Frontal cortex (tissue), 4 donors: ENCODE data around the gene GOLIM4. TPM values are rescaled to one million over a fixed set of nuclear protein-coding genes. Genes with fewer than 3 reads are reported as not detected.
"Not testable (repeated sequence)": the region's sequence is repeated elsewhere in the genome, so short reads cannot be mapped to it uniquely, and the experiment has no call there.

Experiments
- DNase-seq, 2 donors: peaks; one replicate each; pipeline ENCODE4 v3.0.0; 2012; ENCODE audit warnings: low spot score in 2 of 2
- FAIRE-seq: peaks from 2 replicates; lab custom pipeline; 2012; peaks lifted over from hg19 to GRCh38; lab: Jason Lieb, UNC
- total RNA-seq: library from RNA; depleted of rRNA; stranded (reverse); fragments of >200 nt; gene quantifications from one replicate; pipeline ENCODE4 v1.2.3, GENCODE V29; 2014
- donor health status: control.
- donor health status: control.
- donor health status: control.

Gene GOLIM4, protein sequence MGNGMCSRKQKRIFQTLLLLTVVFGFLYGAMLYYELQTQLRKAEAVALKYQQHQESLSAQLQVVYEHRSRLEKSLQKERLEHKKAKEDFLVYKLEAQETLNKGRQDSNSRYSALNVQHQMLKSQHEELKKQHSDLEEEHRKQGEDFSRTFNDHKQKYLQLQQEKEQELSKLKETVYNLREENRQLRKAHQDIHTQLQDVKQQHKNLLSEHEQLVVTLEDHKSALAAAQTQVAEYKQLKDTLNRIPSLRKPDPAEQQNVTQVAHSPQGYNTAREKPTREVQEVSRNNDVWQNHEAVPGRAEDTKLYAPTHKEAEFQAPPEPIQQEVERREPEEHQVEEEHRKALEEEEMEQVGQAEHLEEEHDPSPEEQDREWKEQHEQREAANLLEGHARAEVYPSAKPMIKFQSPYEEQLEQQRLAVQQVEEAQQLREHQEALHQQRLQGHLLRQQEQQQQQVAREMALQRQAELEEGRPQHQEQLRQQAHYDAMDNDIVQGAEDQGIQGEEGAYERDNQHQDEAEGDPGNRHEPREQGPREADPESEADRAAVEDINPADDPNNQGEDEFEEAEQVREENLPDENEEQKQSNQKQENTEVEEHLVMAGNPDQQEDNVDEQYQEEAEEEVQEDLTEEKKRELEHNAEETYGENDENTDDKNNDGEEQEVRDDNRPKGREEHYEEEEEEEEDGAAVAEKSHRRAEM
- total RNA-seq = 17.5 TPM

DNA sequence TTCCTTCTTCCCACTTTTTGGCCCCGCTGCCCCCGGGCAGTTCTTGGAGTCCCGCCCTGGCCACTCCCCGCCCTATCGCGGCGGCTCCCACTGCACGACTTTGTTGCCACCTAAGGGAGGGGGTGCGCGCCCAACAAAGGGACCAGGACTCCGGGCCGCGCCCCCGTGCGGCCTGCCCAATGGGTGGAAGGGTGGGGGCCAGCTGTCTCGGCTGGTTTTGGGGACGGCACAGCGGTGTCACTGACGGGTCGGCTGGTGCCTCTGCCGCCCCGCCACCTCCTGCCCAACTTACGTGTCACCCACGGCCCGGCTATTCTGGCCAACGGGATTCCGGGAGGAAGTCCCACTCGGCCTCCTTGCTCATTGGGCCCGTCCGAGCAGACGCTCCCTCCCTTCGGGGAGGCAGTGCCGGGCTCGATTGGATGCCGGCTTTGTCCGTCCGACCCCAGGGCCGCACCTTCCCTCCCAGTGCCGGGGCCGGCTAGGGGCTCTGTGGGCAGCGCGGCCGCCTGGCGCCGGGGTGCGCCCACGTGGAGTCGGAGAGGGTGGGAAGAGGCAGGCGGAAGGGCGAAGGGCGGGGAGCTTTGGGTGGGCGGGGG is at the start of gene GOLIM4:
GOLIM4 (minus strand) TSS at position 314 of the 599 bp plus-strand sequence. CDS start 639 bp downstream, outside the sequence.
- FAIRE-seq (no peak), DNase-seq (peak; percentile 88)

DNA sequence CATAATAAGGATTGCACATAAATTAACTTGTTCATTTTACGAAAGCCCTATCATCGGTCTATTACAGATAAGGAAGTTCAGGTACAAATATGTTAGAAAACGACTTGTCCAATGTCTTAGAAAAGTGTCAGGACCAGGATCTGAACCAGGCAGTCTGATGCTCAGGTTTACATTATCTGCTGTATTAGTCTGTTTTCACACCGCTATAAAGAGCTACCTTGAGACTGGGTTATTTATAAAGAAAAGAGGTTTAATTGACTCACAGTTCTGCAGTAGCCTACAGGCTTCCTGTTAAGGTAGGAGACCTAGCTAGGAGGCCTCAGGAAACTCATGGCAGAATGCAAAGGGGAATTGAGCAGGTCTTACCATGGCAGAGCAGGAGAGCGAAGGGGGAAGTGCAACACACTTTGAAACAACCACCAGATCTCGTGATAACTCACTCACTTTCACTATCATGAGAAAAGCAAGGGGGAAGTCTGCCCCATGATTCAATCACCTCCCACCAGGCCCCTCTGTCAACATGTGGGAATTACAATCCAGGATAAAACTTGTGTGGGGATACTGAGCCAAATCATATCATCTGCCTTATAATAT is 45.8 kb upstream of the GOLIM4 start:
- DNase-seq (no peak), FAIRE-seq (no peak)

DNA sequence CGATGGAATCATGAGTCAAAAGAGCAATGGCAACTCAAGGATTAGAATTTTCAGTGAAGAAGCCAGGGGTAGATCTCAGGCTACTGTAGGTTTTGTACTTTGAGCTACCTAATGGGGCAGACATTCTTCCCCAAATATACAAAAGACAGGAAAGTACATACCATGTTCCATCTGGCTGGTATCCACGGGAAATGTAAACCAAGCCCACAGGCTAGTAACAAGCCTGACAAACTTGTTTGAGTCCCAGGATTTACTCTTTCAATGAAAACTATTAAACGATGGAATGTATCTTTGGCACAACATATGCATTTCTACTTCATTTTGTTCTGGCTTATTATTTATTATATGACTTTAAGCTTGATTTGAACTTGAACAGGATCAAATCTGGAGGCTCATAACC is 44.2 kb upstream of the GOLIM4 start:
- no peak for FAIRE-seq
- DNase-seq = no peak

DNA sequence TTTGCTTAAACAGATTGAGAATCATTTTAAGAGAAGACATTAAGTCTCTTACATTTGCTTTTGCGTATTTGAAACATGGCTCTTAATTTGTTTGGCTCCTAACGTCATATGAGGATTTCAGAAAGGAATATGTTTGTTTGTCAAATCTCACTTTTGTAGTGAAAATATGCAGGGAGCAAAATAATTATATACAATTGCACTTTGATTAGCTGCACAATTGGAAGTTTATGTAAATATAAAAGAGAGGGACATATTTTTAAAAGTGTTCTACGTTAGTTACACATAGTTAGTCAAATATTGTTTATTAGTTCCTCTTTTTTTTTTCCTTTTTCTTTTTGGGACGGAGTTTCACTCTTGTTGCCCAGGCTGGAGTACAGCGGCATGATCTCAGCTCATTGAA is 42.7 kb upstream of the GOLIM4 start:
- FAIRE-seq (no peak), DNase-seq (no peak)

DNA sequence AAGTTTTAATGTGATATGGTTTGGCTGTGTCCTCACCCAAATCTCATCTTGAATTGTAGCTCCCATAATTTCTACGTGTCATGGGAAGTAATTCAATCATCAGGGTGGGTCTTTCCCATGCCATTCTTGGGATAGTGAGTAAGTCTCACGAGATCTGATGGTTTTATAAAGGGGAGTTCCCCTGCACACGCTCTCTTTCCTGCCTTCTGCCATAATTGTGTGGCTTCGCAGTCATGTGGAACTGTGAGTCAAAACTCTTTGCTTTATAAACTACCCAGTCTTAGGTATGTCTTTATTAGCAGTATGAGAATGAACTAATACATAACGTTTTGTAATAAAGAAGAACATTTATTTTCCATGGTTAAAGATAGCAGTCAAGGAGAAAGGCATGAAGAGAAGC is 39.2 kb upstream of the GOLIM4 start:
- no peak for DNase-seq
- no peak for FAIRE-seq

DNA sequence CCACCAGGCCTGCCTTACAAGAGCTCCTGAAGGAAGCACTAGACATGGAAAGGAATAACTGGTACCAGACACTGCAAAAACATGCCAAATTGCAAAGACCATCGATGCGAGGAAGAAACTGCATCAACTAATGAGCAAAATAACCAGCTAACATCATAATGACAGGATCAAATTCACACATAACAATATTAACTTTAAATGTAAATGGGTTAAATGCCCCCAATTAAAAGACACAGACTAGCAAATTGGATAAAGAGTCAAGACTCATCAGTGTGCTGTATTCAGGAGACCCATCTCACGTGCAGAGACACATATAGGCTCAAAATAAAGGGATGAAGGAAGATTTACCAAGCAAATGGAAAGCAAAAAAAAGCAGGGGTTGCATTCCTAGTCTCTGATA is 34.5 kb upstream of the GOLIM4 start:
- not testable (repeated sequence) for DNase-seq, FAIRE-seq

DNA sequence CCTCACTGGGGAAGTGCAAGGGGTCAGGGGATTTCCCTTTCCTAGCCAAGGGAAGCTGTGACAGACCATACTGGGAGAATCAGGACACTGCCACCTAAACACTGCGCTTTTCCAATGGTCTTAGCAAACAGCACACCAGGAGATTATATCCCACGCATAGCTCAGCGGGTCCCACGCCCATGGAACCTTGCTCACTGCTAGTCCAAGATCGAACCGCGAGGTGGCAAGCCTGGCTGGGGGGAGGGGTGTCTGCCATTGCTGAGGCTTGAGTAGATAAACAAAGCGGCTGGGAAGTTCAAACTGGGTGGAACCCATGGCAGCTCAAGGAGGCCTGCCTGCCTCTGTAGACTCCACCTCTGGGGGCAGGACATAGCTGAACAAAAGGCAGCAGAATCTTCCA is 32.7 kb upstream of the GOLIM4 start:
- FAIRE-seq, DNase-seq: not testable (repeated sequence)

DNA sequence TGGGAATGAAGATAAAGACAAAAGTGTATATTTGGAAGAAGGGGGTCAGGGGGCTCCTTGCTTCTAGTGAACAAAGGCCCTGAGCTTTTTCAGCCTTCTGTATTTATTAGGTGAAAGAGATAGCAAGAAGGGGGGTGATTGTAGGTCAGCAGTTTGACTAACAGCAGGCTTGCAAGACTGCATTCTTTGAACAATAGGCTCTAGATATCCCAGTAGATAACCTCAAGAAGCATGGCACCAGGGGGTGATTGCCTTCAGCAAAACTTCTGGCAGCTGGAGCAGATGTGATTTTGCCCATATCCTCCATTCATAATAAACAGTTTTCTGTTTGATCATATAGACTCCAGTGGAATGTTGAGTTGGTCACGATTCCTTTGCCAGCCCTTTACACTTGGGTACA is 31.7 kb upstream of the GOLIM4 start:
- DNase-seq (no peak), FAIRE-seq (no peak)

DNA sequence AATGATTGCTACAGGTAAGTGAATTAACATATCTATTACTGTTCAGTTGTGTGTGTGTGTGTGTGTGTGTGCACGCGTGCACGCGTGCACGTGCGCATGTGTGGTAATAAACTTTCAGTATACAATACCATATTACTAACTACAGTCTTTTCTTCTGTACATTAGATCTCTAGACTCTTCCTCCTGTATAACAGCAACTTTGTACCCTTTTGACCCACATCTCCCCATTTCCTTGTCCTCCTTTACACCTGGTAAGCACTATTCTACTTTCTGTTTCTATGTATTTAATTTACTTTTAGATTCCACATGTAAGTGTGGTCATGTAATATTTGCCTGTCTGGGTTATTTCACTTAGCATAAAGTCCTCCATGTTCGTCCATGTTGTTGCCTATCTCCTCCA is 29.1 kb upstream of the GOLIM4 start:
- DNase-seq (no peak), FAIRE-seq (no peak)

DNA sequence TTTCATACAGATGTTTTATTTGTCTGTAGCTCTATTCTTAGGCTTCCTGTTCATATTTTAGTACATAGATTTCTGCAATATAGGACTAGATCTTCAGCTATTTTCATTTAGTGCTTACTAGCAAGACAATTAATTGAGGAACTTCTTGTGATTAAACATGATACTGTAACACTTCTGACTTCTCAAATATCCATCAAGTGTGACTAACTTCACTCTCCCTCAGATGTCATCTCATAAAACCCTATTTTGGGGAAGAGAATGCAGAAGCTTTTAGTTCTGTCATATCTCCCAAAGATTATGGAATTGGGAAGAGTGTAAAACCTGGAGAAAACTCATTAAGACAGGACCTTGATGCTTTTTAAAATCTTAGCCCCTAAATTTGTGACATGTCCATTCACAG is 28.6 kb upstream of the GOLIM4 start:
- DNase-seq (no peak), FAIRE-seq (no peak)

DNA sequence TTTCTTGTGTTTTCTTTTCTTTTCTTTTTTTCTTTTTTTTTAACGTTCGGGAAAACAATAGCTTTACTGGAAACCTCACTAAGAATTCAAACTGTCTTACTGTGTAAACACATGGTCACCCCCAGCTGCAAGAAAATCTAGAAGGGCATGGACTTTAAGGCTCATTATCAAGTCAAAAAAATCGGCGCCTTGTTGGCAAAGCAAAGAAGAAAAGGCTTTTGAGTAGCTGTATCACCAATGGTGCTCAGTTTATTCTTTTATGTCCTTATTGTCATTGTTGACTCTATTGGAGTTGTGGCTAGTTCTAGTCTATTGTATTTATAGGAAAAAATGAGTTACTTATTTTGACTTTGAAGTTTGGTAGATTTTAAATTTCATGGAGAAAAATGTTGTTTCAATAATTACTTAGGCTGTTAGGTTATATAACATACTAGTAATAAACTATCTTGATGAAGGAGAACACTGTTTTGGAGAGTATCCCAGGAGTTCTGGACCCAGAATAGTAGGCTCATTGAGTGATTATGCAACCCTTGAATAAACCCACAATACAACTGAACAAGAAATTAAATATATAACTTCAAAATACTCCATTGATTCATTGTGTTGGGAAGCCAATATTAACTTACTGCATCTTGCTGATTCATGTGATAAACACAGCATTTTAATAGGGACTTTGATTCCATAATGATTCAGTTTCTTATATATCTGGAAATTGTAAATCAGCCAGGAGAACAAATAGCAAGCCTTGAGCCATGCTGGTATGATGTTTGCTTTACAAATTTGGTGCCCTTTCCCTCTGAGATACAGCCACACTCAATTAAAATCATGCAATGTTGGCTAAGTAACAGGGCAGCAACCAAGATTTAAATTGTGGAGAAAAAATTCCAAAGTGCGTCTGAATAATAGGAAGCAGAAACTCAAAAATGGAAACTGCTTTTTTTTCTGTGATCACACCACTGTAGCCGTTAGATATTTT is 27.8 kb upstream of the GOLIM4 start:
- FAIRE-seq (peak; percentile 70), DNase-seq (peak; percentile 5 to 27)

DNA sequence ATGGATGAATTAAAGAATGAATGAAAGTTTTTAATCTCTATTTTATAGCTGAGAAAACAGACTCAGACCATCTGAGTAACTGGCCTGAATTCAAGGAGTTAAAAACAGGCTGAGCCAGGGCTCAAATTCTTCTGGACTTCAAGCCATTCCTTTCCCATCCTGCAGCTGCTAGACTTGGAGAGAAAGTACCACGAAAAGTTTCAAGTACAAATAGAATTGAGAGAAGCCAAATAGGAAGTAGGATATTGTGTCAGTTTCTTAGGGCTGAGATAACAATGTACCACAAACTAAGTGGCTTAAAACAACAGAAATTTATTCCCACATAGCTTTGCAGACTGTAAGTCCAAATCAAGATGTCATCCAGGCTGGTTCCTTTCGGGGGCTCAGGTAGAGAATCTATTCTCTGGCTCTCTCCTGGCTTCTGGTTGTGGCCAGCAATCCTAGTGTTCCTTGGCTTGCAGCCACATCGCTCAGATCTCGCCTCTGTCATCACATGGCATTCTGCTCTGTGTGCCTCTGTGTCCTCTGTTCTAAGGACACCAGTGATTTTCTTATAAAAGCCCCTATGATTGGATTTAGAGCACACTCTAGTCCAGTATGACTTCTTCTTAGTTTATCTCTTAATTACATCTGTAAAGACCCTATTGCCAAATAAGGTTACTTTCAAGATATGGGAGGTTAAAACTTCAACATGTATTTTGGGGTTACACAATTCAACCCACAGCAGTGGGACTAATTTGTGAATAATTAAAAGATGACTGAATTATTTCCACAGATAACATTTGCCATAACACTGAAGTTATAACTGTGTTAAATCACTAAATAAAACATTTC is 25.7 kb upstream of the GOLIM4 start:
- no peak for DNase-seq

DNA sequence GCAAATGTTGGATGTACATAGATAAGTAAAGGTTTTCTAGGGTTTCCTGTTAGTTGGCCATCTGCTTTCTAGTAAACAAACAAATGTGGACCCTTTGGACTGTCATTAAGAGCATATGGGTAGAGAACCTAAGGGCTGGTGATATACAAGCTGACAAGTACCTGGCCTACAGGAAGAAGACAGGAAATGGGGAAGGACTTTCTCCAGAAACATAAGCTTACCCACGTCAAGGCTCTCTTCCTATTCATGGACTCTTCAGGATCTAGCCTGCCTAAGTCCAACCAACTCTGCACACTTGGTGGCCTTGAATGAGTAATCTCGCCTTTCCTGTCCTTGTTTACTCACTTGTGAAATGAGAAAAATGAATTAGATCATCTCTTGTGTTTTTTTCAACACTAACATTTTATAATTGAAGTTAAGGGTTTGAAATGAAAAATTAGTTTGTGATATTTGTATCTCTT is 22.2 kb upstream of the GOLIM4 start:
- DNase-seq = no peak

More for the DNA sequence above, 25.7 kb upstream of the GOLIM4 start:
- no peak for FAIRE-seq

DNA sequence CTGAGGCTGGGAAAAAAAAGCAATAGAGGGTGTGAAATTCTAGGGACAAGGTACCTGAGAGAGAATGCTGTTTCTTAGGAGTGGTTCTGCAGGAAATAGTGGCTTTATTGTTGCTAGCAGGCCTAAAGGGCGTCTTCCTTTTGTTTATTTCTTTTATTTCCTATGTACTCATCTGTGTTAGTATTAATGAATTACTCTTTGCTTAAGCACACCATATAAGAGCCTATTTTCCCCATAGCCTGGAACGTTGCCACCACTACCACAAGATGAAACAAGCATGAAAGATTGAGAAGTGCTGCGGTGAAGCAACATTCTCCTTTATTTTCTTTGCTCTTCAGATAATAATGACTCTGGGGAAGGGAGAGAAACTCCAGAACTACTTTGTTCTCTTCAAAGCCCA is 21.3 kb upstream of the GOLIM4 start:
- no peak for FAIRE-seq
- no peak for DNase-seq

More for the DNA sequence above, 22.2 kb upstream of the GOLIM4 start:
- FAIRE-seq = no peak

DNA sequence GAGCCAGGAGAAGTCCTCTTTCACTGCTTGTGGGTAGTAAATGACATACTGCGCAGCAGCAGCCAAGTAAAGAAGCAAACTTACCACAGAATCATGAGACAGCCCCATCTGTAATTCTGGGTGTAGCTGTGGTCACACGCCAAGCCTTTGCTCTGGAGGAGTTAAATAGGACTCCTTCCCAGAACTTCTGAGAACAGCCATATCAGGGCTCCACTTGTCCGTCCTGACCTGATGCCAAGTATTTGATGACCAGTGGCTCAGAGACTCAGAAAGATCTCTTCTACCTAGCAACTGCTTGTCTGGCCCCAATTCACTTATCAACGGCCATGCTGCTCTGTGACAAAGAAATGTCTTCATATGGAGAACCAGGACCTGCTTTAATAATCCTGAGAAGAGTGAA is 20.6 kb upstream of the GOLIM4 start:
- DNase-seq (no peak), FAIRE-seq (no peak)

DNA sequence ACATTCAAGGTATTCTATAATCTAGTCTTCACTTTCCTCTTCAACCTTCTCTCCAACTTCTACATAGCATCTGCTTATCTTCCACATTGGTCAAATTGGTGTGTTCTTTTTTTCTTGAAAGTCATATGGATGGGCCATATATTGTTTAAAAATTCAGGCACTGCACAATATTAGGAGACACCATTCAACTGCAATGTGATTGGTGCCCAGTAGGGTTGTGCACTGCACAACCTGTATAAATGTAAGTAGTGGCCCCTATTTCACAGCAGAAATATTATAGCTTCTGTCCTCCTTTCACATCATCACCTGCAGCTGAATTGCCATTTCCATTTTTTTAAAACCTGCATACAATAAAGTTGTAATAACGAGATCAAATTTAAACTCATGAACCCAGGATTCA is 18.1 kb upstream of the GOLIM4 start:
- no peak for DNase-seq
- no peak for FAIRE-seq

DNA sequence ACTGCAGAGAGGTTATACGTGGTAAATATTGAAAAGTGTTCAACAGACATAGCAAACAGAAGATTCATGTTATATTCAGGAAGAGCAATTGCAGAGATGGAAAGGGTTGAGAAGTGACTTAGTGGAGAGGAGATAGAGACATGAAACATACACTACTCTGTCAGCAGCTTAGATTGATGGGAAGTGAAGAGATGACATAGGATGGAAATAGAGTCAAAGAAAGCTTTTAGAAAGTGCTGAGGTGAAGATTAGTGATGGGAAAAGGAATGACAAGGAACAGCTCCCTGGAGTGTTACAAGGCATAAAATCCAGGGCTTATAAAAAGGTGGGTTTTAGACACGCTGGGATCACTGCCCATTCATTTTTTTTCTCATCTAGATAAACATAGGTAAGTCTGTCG is 17.2 kb upstream of the GOLIM4 start:
- FAIRE-seq = no peak
- DNase-seq = no peak

DNA sequence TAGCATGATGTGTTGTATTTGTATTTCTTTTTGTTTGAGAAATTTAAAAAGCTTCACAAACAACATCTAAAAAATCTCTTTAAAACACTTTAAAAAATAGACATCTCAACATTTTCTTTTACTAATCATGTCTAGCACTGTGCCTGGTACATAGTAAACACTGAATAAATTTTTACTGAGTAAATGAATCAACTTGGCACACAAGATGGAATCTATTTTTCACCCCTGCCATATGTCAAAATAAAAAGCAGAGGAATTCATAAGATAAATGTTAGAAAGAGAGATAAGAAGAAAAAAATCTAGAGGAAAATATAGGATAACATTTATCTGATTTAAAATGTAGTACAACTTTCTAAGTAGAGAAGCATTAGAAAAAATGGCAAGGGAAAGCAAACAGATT is 8.6 kb upstream of the GOLIM4 start:
- DNase-seq (no peak), FAIRE-seq (no peak)
